SK-N-SH (cell line): Measurements from ENCODE around the gene PELI2. TPM values are rescaled to one million over a fixed set of nuclear protein-coding genes. Genes with fewer than 3 reads are reported as not detected.

Experiments
- CTCF ChIA-PET: fragments of 300-600, 350-600 bp; formaldehyde crosslinking; extraction: SDS; loops from one replicate; lab custom pipeline; 2021; lab: Yijun Ruan, JAX
- POLR2A ChIA-PET: fragments of 350-600 bp; sonication (Branson Sonifier 250); formaldehyde crosslinking; extraction: SDS; loops from one replicate; lab custom pipeline; 2020; ENCODE audit warnings: antibody characterized with exemption, inconsistent platforms; lab: Yijun Ruan, JAX
- DNase-seq: peaks from one replicate; pipeline ENCODE4 v3.0.0; 2012
- H2AFZ ChIP-seq: fragments of 200-600 bp; sonication (generic); 2 replicates; pipeline ENCODE4 v1.8.1; 2016; ENCODE audit warnings: antibody characterized with exemption, mild to moderate bottlenecking, low read depth
- H3F3A ChIP-seq: fragments of 200-600 bp; sonication (generic); replicated peaks from 2 replicates; pipeline ENCODE3; 2016; ENCODE audit warnings: antibody characterized with exemption, mild to moderate bottlenecking; ENCODE audit not compliant: insufficient read depth
- H3K27ac ChIP-seq, 2 experiments: fragments of 200-500 bp in 1 of 2; fragments of 200-600 bp in 1 of 2; sonication (Bioruptor generic) in 1 of 2; sonication (generic), shearing (Covaris generic) in 1 of 2; 2 replicates each; pipeline versions ENCODE4 v1.5.1 to v1.6.1; 2014 to 2016; ENCODE audit warnings: low read depth in 2 of 2, inconsistent platforms in 1 of 2, low read length in 1 of 2, mild to moderate bottlenecking in 1 of 2, mixed read lengths in 1 of 2
- H3K27me3 ChIP-seq: fragments of 200-600 bp; sonication (generic), shearing (Covaris generic); 2 replicates; pipeline ENCODE4 v1.6.1; 2016; ENCODE audit warnings: mixed run types; ENCODE audit not compliant: insufficient read depth
- H3K36me3 ChIP-seq, 2 experiments: fragments of 200-500 bp in 1 of 2; fragments of 200-600 bp in 1 of 2; sonication (Bioruptor generic) in 1 of 2; sonication (generic) in 1 of 2; replicated peaks in 1 of 2; 2 replicates each; pipeline versions ENCODE3 to v1.5.1; 2014 to 2016; ENCODE audit warnings: low read length in 1 of 2, mild to moderate bottlenecking in 1 of 2; ENCODE audit not compliant: insufficient read depth in 2 of 2, control insufficient read depth in 1 of 2
- H3K4me1 ChIP-seq, 2 experiments: fragments of 200-500 bp in 1 of 2; fragments of 200-600 bp in 1 of 2; sonication (Bioruptor generic) in 1 of 2; sonication (generic), shearing (Covaris generic) in 1 of 2; 2 replicates each; pipeline versions ENCODE4 v1.5.1 to v1.6.1; 2014 to 2016; ENCODE audit warnings: low read depth in 1 of 2, low read length in 1 of 2, mixed run types in 1 of 2; ENCODE audit not compliant: insufficient read depth in 2 of 2, control insufficient read depth in 1 of 2
- H3K4me2 ChIP-seq: fragments of 200-600 bp; sonication (generic), shearing (Covaris generic); 2 replicates; pipeline ENCODE4 v1.6.1; 2017; ENCODE audit warnings: mixed run types
- H3K4me3 ChIP-seq, 2 experiments: fragments of 200-500 bp in 1 of 2; fragments of 200-600 bp in 1 of 2; sonication (Bioruptor generic) in 1 of 2; sonication (generic), shearing (Covaris generic) in 1 of 2; 2 replicates each; pipeline versions ENCODE4 v1.5.1 to v1.8.1; 2014 to 2016; ENCODE audit warnings: low read depth in 2 of 2, inconsistent platforms in 1 of 2, low read length in 1 of 2, mild to moderate bottlenecking in 1 of 2, mixed read lengths in 1 of 2, moderate library complexity in 1 of 2
- H3K79me2 ChIP-seq: fragments of 200-600 bp; sonication (generic); 2 replicates; pipeline ENCODE4 v1.8.1; 2017; ENCODE audit warnings: mild to moderate bottlenecking; ENCODE audit not compliant: insufficient read depth
- H3K9ac ChIP-seq: fragments of 200-600 bp; sonication (generic); 2 replicates; pipeline ENCODE4 v1.6.1; 2017; ENCODE audit warnings: mixed run types
- H3K9me2 ChIP-seq: fragments of 200-600 bp; sonication (generic); 2 replicates; pipeline ENCODE4 v1.6.1; 2017; ENCODE audit warnings: mixed run types
- H3K9me3 ChIP-seq: fragments of 200-600 bp; sonication (generic); 2 replicates; pipeline ENCODE4 v1.6.1; 2017; ENCODE audit warnings: mixed run types, mild to moderate bottlenecking, moderate library complexity
- H4K20me1 ChIP-seq: fragments of 200-600 bp; sonication (generic); 2 replicates; pipeline ENCODE4 v1.6.1; 2017; ENCODE audit warnings: mild to moderate bottlenecking, mixed run types; ENCODE audit not compliant: insufficient read depth
- CHD2 ChIP-seq: fragments of 150-350 bp; IDR thresholded peaks from 2 replicates; pipeline ENCODE4 v1.6.1; 2018; ENCODE audit warnings: low read length; ENCODE audit not compliant: partially characterized antibody
- EP300 ChIP-seq, 2 experiments: IDR thresholded peaks; 2 replicates each; pipeline versions ENCODE4 v1.4.0 to v1.6.1; 2012; ENCODE audit warnings: borderline replicate concordance in 1 of 2, low read depth in 1 of 2, low read length in 1 of 2
- EZH2phosphoT487 ChIP-seq: fragments of 200-600 bp; sonication (generic); IDR thresholded peaks from 2 replicates; pipeline ENCODE4 v1.6.1; 2017; ENCODE audit warnings: low read depth, mixed run types, mild to moderate bottlenecking, antibody characterized with exemption, moderate library complexity, borderline replicate concordance
- FOXM1 ChIP-seq: IDR thresholded peaks from 2 replicates; pipeline ENCODE4 v1.4.0; 2012; ENCODE audit warnings: low read depth, mild to moderate bottlenecking
- GATA2 ChIP-seq: sonication (generic); formaldehyde crosslinking; IDR thresholded peaks from 2 replicates; pipeline ENCODE4 v1.5.0; 2020; ENCODE audit warnings: mild to moderate bottlenecking, missing genetic modification reagents
- NFIC ChIP-seq: IDR thresholded peaks from 2 replicates; pipeline ENCODE4 v1.4.0; 2012; ENCODE audit warnings: borderline replicate concordance
- NRF1 ChIP-seq: IDR thresholded peaks from 2 replicates; pipeline ENCODE4 v1.6.1; 2012; ENCODE audit warnings: low read depth, mild to moderate bottlenecking, low read length
- PBX3 ChIP-seq: IDR thresholded peaks from 2 replicates; pipeline ENCODE4; 2012
- RAD21 ChIP-seq: IDR thresholded peaks from 2 replicates; pipeline ENCODE4 v1.6.1; 2012; ENCODE audit warnings: mild to moderate bottlenecking, low read length
- REST ChIP-seq: IDR thresholded peaks from 2 replicates; pipeline ENCODE4 v1.6.1; 2012; ENCODE audit warnings: mild to moderate bottlenecking, low read depth, low read length, moderate library complexity
- RXRA ChIP-seq: IDR thresholded peaks from 2 replicates; pipeline ENCODE4 v1.4.0; 2012; ENCODE audit warnings: low read depth, mild to moderate bottlenecking, borderline replicate concordance
- SIN3A ChIP-seq: IDR thresholded peaks from 2 replicates; pipeline ENCODE4 v1.6.1; 2012; ENCODE audit warnings: low read depth, mild to moderate bottlenecking, low read length, moderate library complexity, borderline replicate concordance
- USF1 ChIP-seq: IDR thresholded peaks from 2 replicates; pipeline ENCODE4 v1.4.0; 2012; ENCODE audit warnings: low read depth, borderline replicate concordance
- USF2 ChIP-seq: fragments of 150-350 bp; IDR thresholded peaks from 2 replicates; pipeline ENCODE4 v1.6.1; 2017; ENCODE audit warnings: antibody characterized with exemption, low read length, low read depth, borderline replicate concordance
- YY1 ChIP-seq: IDR thresholded peaks from 2 replicates; pipeline ENCODE4 v1.4.0; 2012; ENCODE audit warnings: low read depth, mild to moderate bottlenecking
- WGBS: methylation state at CpG from one replicate; pipeline ENCODE4 v1.1.6; 2017; ENCODE audit warnings: low lambda C conversion rate; 5-methylcytosine and 5-hydroxymethylcytosine counted together
- polyA plus RNA-seq, 3 experiments: library from polyadenylated mRNA; depleted of rRNA; stranded (reverse); fragments of >200 nt; gene quantifications; 2 replicates each; pipeline ENCODE4 v1.2.3, GENCODE V29; 2012
- TF ChIP-seq, protein P1 (sequence below): fragments of 200-600 bp; sonication (generic); IDR thresholded peaks from 2 replicates; pipeline ENCODE4 v1.6.1; 2017; ENCODE audit warnings: antibody characterized with exemption, mild to moderate bottlenecking, moderate library complexity
- TF ChIP-seq, protein P2 (sequence below): IDR thresholded peaks from 2 replicates; pipeline ENCODE4 v1.4.0; 2012; ENCODE audit warnings: low read depth

PELI2 gene
- polyA plus RNA-seq, 1 of the 3 experiments (the other 2 are of a cell fraction), result not detected

- peaks cover 26% of the 10 kb centered on the region; the same call in 1 of the 2 replicates for H3K27me3 ChIP-seq
- no peak overlapping the region for H3K4me2 ChIP-seq
- no peak for DNase-seq
- H3K9ac ChIP-seq, result no peak overlapping the region
- H3K9me2 ChIP-seq, result no peaks in the 10 kb centered on the region; the same call in 1 of the 2 replicates
- POLR2A ChIA-PET, result no interaction called here
- H3K36me3 ChIP-seq, result no peaks in the 10 kb centered on the region
- WGBS, result 27% methylated on average over 6 of the region's 11 CpGs
- no peaks in the 10 kb centered on the region for H3F3A ChIP-seq
- H2AFZ ChIP-seq, result no peak overlapping the region
- H3K27ac ChIP-seq, result no peak overlapping the region
- no peaks in the 10 kb centered on the region for H4K20me1 ChIP-seq
- H3K9me3 ChIP-seq, result no peaks in the 10 kb centered on the region
- TF ChIP-seq PBX3 (no peak), RXRA (no peak), SIN3A (no peak), EZH2phosphoT487 (no peak), NFIC (no peak), YY1 (no peak), EP300 (IDR thresholded peaks at IDR 0.05; ENCODE audit: borderline replicate concordance in 1 of 2, low read depth in 1 of 2, low read length in 1 of 2) (no peak), REST (no peak), GATA2 (CRISPR knock-in tag) (no peak), USF2 (no peak), RAD21 (no peak)
- no peak overlapping the region for H3K4me3 ChIP-seq
- H3K4me1 ChIP-seq, result no peaks in the 10 kb centered on the region
- no peaks in the 10 kb centered on the region for H3K79me2 ChIP-seq
- CTCF ChIA-PET, result interaction anchor here (1.3 kb wide), 1 partner anchor 10 kb away, joined by 4 read pairs; no protein-coding TSS in a partner anchor
Observed at GRCh38 chr14:56187736-56188135, 69.5 kb downstream of the PELI2 start.

DNA sequence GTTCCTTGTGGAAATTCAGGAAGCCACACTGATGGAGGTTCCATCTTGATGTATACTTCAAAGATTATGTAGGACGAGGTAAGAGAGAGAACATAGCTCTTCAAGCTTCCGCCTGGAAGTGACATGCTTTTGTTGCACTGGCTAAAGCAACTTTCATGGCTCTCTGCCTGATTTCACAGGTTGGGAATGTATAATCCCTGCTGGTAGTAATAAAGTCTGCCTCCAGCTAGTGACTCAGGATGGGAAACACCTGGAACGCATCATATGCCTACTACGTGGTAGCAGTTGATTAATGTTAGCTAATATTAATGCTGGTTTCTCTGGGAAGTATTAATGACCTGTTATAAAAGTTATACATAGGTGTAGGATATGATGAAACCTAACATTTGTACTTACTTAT, 71.1 kb downstream of the PELI2 start:
- peaks cover 33% of the 10 kb centered on the region; the same call in 1 of the 2 replicates for H3K27me3 ChIP-seq
- H3K9me2 ChIP-seq, result no peaks in the 10 kb centered on the region
- no peaks in the 10 kb centered on the region for H3K4me1 ChIP-seq
- H4K20me1 ChIP-seq, result no peaks in the 10 kb centered on the region
- no peaks in the 10 kb centered on the region for H3F3A ChIP-seq
- 9% methylated on average over 4 of the region's 4 CpGs for WGBS
- H2AFZ ChIP-seq, result no peak overlapping the region
- TF ChIP-seq FOXM1 (no peak), USF1 (no peak), NRF1 (no peak), GATA2 (CRISPR knock-in tag) (no peak), CHD2 (no peak)
- TF ChIP-seq, protein P1, sequence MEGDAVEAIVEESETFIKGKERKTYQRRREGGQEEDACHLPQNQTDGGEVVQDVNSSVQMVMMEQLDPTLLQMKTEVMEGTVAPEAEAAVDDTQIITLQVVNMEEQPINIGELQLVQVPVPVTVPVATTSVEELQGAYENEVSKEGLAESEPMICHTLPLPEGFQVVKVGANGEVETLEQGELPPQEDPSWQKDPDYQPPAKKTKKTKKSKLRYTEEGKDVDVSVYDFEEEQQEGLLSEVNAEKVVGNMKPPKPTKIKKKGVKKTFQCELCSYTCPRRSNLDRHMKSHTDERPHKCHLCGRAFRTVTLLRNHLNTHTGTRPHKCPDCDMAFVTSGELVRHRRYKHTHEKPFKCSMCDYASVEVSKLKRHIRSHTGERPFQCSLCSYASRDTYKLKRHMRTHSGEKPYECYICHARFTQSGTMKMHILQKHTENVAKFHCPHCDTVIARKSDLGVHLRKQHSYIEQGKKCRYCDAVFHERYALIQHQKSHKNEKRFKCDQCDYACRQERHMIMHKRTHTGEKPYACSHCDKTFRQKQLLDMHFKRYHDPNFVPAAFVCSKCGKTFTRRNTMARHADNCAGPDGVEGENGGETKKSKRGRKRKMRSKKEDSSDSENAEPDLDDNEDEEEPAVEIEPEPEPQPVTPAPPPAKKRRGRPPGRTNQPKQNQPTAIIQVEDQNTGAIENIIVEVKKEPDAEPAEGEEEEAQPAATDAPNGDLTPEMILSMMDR, result no peak
- TF ChIP-seq, protein P2, sequence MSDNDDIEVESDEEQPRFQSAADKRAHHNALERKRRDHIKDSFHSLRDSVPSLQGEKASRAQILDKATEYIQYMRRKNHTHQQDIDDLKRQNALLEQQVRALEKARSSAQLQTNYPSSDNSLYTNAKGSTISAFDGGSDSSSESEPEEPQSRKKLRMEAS, result no peak
- DNase-seq, result no peak
- no peaks in the 10 kb centered on the region for H3K9me3 ChIP-seq
- no peak overlapping the region for H3K9ac ChIP-seq
- H3K4me2 ChIP-seq, result no peak overlapping the region
- POLR2A ChIA-PET, result no interaction called here
- CTCF ChIA-PET, result no interaction called here
- H3K4me3 ChIP-seq, result no peak overlapping the region
- no peak overlapping the region for H3K27ac ChIP-seq
- no peaks in the 10 kb centered on the region for H3K79me2 ChIP-seq
- H3K36me3 ChIP-seq, result no peaks in the 10 kb centered on the region
